22Rv1 (cell line): ENCODE results near the gene POMT2.

Source experiments
- ZFX ChIP-seq: fragments of 450-650 bp; IDR thresholded peaks from 2 replicates; pipeline ENCODE4 v1.6.1; 2017; ENCODE audit warnings: antibody characterized with exemption, borderline replicate concordance
- TF ChIP-seq, protein P1 (sequence below): fragments of 450-650 bp; IDR thresholded peaks from 2 replicates; pipeline ENCODE4 v1.5.1; 2017; ENCODE audit warnings: mild to moderate bottlenecking

DNA sequence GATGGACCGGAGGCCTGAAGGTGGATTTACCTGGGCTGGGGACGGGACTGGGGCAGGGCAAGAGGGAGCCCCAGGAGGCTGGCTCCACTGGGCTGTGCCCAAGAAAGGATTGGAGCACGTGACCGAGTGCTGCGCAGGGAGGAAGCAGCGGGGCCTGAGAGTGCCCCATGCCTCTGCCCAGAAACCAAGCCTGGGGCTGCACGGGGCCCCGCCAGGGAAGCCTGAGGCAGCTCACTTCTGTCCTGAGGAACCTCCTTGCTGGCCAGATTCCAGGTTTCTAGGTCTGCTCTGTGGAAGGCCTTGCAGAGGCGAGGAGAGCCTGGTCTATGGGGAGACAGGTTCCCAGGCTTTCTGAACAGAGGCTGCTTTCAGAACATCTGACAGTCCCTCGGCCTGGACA is 60.1 kb downstream of the POMT2 start:
- TF ChIP-seq, protein P1, sequence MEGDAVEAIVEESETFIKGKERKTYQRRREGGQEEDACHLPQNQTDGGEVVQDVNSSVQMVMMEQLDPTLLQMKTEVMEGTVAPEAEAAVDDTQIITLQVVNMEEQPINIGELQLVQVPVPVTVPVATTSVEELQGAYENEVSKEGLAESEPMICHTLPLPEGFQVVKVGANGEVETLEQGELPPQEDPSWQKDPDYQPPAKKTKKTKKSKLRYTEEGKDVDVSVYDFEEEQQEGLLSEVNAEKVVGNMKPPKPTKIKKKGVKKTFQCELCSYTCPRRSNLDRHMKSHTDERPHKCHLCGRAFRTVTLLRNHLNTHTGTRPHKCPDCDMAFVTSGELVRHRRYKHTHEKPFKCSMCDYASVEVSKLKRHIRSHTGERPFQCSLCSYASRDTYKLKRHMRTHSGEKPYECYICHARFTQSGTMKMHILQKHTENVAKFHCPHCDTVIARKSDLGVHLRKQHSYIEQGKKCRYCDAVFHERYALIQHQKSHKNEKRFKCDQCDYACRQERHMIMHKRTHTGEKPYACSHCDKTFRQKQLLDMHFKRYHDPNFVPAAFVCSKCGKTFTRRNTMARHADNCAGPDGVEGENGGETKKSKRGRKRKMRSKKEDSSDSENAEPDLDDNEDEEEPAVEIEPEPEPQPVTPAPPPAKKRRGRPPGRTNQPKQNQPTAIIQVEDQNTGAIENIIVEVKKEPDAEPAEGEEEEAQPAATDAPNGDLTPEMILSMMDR = no peak
- TF ChIP-seq ZFX = no peak
